ENCODE results near the gene ZBTB16.

The ZBTB16 gene

DNA sequence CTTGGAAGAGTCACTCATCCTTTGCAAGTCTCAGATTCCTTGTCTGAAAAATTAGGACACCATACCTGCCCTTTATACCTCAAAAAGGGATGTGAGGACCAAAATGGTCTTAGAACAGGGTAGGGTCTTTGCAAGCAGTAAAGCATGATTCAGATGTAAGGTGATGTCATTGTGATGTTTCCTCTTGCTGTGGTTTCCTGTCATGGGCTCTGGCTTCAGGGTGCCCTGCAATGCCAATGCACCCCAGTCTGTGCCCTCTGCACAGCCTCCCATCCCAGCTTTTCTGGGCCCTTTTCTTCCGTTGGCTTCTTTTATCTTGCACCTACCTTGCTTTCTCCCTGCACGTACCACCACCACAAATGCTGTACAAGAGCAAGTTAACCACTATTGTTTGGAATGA lies 148.9 kb downstream of the ZBTB16 start:
- no peak for TF ChIP-seq CTCF (IDR thresholded peaks at IDR 0.05; ENCODE audit: borderline replicate concordance, control extremely low read depth, extremely low read depth, insufficient read depth, missing control alignments)
- in situ Hi-C loops (cut with MboI; ENCODE audit: low sequenced_read_pairs, unreplicated experiment) = no loop called here
- DNase-seq (ENCODE audit: low spot score) = no peak

DNA sequence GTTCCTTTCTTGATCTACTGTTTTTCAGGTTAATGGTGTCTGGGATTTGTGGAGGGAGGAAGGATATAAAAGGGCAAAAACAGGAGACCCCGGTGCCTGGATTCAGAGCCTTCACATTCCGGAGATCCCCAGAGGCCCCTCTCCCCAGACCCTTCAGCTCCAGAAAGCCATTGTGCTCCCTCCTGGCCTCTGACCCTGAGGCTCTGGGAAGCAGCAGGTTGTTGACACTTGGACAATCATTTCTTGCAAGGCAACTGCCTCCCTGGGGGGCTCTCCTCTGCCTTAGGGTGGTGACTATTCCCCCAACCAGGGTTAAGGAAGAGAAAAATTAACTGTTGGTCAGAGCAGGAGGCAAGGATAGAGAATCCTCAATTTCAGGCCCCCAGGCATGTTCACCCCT lies 149.8 kb downstream of the ZBTB16 start:
- in situ Hi-C loops (cut with MboI; ENCODE audit: low sequenced_read_pairs, unreplicated experiment) = no loop called here
- TF ChIP-seq CTCF (IDR thresholded peaks at IDR 0.05; ENCODE audit: borderline replicate concordance, control extremely low read depth, extremely low read depth, insufficient read depth, missing control alignments) = no peak
- no peak for DNase-seq (ENCODE audit: low spot score)

DNA sequence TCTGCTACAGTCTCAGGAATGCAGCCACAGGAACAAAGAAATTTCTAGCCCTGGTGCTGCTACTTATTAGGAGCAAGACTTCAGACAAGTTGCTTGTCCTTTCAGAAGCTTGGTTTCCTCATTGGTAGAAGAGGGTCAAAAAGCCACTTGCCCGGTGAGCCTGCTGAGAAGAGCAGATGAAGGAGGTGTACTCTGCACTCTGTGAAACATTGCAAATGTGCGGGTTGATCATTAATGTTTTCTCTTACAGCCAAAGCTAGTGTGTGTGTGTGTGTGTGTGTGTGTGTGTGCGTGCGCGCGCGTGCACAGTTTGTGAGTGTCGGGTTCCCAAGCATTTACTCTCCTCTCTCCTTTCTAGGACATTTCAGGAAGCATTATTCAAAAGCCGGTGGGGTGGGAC lies 150.4 kb downstream of the ZBTB16 start:
- no peak for DNase-seq (ENCODE audit: low spot score)

DNA sequence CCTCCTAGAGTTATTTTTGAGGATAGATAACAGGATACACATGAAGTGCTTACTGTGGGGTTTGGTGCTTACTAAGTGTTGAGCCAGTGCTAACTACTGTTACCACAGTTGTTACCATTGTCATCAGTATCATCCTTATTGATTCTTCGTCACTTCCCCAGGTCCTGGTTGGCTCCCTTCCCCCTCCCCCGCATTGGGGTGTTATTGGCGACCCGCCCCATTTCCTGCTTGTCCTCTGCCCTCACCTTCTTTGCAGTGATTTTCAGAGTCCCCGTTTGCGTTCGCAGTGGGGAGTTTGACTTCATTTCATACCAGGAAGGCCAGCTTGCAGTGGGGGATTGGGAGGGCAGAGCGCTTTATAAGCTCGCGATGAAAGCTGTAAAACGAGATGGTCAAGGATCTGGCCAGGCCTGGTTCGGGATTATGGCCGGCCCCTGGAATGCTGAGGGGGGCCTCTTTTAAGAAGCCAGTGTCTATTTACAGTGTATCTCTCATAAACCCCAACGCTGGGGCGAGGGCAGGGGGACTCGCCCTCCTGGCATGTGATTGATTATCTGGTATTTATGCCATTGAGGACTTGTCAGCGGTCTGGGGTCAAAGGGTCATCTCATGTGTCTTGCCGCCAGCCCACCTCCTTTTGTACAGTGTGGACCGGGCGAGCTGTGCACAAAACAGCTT lies 152.1 kb downstream of the ZBTB16 start:
- DNase-seq (ENCODE audit: low spot score) = no peak
- TF ChIP-seq CTCF (IDR thresholded peaks at IDR 0.05; ENCODE audit: borderline replicate concordance, control extremely low read depth, extremely low read depth, insufficient read depth, missing control alignments) = no peak
- in situ Hi-C loops (cut with MboI; ENCODE audit: low sequenced_read_pairs, unreplicated experiment) = no loop called here

More for the DNA sequence above, 150.4 kb downstream of the ZBTB16 start:
- no peak for TF ChIP-seq CTCF (IDR thresholded peaks at IDR 0.05; ENCODE audit: borderline replicate concordance, control extremely low read depth, extremely low read depth, insufficient read depth, missing control alignments)
- in situ Hi-C loops (cut with MboI; ENCODE audit: low sequenced_read_pairs, unreplicated experiment) = no loop called here

- in situ Hi-C loops (cut with MboI; ENCODE audit: low sequenced_read_pairs, unreplicated experiment) = no loop called here
- DNase-seq (ENCODE audit: low spot score) = no peak
- no peak for TF ChIP-seq CTCF (IDR thresholded peaks at IDR 0.05; ENCODE audit: borderline replicate concordance, control extremely low read depth, extremely low read depth, insufficient read depth, missing control alignments)
Observed at GRCh38 chr11:114213622-114214021, 154.1 kb downstream of the ZBTB16 start.

GRCh38 chr11:114215428-114215827 lies 155.9 kb downstream of the ZBTB16 start:
- in situ Hi-C loops (cut with MboI; ENCODE audit: low sequenced_read_pairs, unreplicated experiment) = no loop called here
- no peak for TF ChIP-seq CTCF (IDR thresholded peaks at IDR 0.05; ENCODE audit: borderline replicate concordance, control extremely low read depth, extremely low read depth, insufficient read depth, missing control alignments)
- DNase-seq (ENCODE audit: low spot score) = no peak

All from GM13976 (cell line).